ENCODE results near the gene BDKRB2.

DNA sequence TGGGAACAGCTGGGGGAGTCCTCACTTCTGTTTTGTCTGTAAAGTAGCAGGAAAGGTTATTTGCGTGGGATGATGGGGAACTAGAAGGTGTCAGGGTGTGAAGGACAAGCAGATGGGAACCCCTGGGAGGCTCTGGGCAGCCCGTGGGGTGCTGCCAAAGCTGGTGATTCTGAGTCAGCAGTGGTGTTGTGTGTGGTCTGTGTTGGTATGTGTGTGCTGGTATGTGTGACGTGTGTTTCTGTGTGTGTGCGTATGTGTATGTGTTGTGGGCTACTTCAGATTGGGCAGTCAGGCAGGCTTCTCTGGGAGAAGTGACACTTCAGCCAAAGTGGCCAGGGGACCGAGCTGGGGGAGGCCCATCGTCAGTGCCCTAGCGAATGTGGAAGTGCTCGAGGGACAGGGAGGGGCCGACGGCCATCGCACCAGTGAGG, 15.3 kb upstream of the BDKRB2 start:
- TF ChIP-seq, protein P1, sequence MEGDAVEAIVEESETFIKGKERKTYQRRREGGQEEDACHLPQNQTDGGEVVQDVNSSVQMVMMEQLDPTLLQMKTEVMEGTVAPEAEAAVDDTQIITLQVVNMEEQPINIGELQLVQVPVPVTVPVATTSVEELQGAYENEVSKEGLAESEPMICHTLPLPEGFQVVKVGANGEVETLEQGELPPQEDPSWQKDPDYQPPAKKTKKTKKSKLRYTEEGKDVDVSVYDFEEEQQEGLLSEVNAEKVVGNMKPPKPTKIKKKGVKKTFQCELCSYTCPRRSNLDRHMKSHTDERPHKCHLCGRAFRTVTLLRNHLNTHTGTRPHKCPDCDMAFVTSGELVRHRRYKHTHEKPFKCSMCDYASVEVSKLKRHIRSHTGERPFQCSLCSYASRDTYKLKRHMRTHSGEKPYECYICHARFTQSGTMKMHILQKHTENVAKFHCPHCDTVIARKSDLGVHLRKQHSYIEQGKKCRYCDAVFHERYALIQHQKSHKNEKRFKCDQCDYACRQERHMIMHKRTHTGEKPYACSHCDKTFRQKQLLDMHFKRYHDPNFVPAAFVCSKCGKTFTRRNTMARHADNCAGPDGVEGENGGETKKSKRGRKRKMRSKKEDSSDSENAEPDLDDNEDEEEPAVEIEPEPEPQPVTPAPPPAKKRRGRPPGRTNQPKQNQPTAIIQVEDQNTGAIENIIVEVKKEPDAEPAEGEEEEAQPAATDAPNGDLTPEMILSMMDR (IDR thresholded peaks at IDR 0.05; ENCODE audit: control extremely low read depth in 1 of 3, insufficient read depth in 1 of 3, low read depth in 1 of 3, low read length in 3 of 3): no peak
- no peak for TF ChIP-seq TAF1 (IDR thresholded peaks at IDR 0.05; ENCODE audit: low read depth, low read length)
- TF ChIP-seq, protein P2, sequence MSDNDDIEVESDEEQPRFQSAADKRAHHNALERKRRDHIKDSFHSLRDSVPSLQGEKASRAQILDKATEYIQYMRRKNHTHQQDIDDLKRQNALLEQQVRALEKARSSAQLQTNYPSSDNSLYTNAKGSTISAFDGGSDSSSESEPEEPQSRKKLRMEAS (IDR thresholded peaks at IDR 0.05): no peak
- TF ChIP-seq, protein P3, sequence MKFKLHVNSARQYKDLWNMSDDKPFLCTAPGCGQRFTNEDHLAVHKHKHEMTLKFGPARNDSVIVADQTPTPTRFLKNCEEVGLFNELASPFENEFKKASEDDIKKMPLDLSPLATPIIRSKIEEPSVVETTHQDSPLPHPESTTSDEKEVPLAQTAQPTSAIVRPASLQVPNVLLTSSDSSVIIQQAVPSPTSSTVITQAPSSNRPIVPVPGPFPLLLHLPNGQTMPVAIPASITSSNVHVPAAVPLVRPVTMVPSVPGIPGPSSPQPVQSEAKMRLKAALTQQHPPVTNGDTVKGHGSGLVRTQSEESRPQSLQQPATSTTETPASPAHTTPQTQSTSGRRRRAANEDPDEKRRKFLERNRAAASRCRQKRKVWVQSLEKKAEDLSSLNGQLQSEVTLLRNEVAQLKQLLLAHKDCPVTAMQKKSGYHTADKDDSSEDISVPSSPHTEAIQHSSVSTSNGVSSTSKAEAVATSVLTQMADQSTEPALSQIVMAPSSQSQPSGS (IDR thresholded peaks at IDR 0.05; ENCODE audit: low read length): no peak
- TF ChIP-seq EZH2 (IDR thresholded peaks at IDR 0.05; ENCODE audit: low read depth, low read length, severe bottlenecking): no peak
- TF ChIP-seq CHD2 (IDR thresholded peaks at IDR 0.05; ENCODE audit: low read length): no peak
- no peak for TF ChIP-seq POLR2A (IDR thresholded peaks at IDR 0.05; ENCODE audit: control extremely low read depth in 1 of 2, low read depth in 2 of 2, low read length in 2 of 2)
- no peak for TF ChIP-seq JUND (IDR thresholded peaks at IDR 0.05; ENCODE audit: low read length)
- no peak for TF ChIP-seq RAD21 (IDR thresholded peaks at IDR 0.05 in 1 of 2, conservative IDR thresholded peaks at IDR 0.05 in 1 of 2; ENCODE audit: low read depth in 2 of 2, low read length in 2 of 2)
- TF ChIP-seq CREB1 (IDR thresholded peaks at IDR 0.05): no peak
- no peak for TF ChIP-seq YY1 (IDR thresholded peaks at IDR 0.05; ENCODE audit: low read depth, low read length)
- TF ChIP-seq TAF7 (optimal IDR thresholded peaks at IDR 0.05; ENCODE audit: borderline replicate concordance, low read depth, low read length): no peak
- no peak for TF ChIP-seq PHF8 (conservative IDR thresholded peaks at IDR 0.05; ENCODE audit: low read depth, low read length)
- TF ChIP-seq SIN3A (conservative IDR thresholded peaks at IDR 0.05 in 1 of 2, IDR thresholded peaks at IDR 0.05 in 1 of 2; ENCODE audit: low read depth in 1 of 2, low read length in 2 of 2): no peak

Data from H1 (cell line).